Activated naive CD8-positive, alpha-beta T cell treated with anti-CD3 and anti-CD28 coated beads, Interleukin-2, amount 10 ng/mL, durations not matched to agents 7 days and 5 days (primary cell): Measurements from ENCODE around the gene SPRR2B. TPM values are rescaled to one million over a fixed set of nuclear protein-coding genes. Genes with fewer than 3 reads are reported as not detected.
"Not testable (repeated sequence)": the region's sequence is repeated elsewhere in the genome, so short reads cannot be mapped to it uniquely, and the experiment has no call there.

ENCODE experiments used
- ATAC-seq: fragments of 150-1000 bp; cut with Tn5 transposase; one replicate; pipeline ENCODE4 v1.10.0; 2021; ENCODE audit warnings: low read depth, moderate library complexity
- POLR2A ChIA-PET: fragments of 350-600 bp; sonication (Branson Sonifier 250); formaldehyde crosslinking; loops from one replicate; lab custom pipeline; 2021; ENCODE audit warnings: antibody characterized with exemption; lab: Charles Lee
- DNase-seq: peaks from one replicate; pipeline ENCODE4 v3.0.0; 2021
- H3K27ac Mint-ChIP-seq: one replicate; pipeline ENCODE4 v1.8.0; 2022; ENCODE audit warnings: mild to moderate bottlenecking, mixed read lengths
- H3K27me3 Mint-ChIP-seq: one replicate; pipeline ENCODE4 v1.8.0; 2022; ENCODE audit warnings: mild to moderate bottlenecking, moderate library complexity, mixed read lengths
- H3K36me3 Mint-ChIP-seq: one replicate; pipeline ENCODE4 v1.8.0; 2021; ENCODE audit warnings: mild to moderate bottlenecking, mixed read lengths
- H3K4me1 Mint-ChIP-seq: one replicate; pipeline ENCODE4 v1.8.0; 2021; ENCODE audit warnings: mixed read lengths
- H3K4me3 Mint-ChIP-seq: one replicate; pipeline ENCODE4 v1.8.0; 2022; ENCODE audit warnings: mild to moderate bottlenecking, moderate library complexity, mixed read lengths
- H3K9me3 Mint-ChIP-seq: one replicate; pipeline ENCODE4 v1.8.0; 2021; ENCODE audit warnings: mixed read lengths
- total RNA-seq, 2 experiments: library from RNA; stranded (reverse); gene quantifications; one replicate each; pipeline ENCODE4 v1.2.3, GENCODE V29; 2021

SPRR2B gene
- total RNA-seq, 2 experiments from 2014 or later = not detected

GRCh38 chr1:153024413-153024812, 47.0 kb downstream of the SPRR2B start:
- H3K4me3 Mint-ChIP-seq = no peak overlapping the region
- peaks cover 3% of the 10 kb centered on the region for H3K9me3 Mint-ChIP-seq
- no peaks in the 10 kb centered on the region for H3K4me1 Mint-ChIP-seq
- H3K36me3 Mint-ChIP-seq = no peaks in the 10 kb centered on the region
- POLR2A ChIA-PET = no interaction called here
- ATAC-seq (no peak), DNase-seq (no peak)
- peaks cover 16% of the 10 kb centered on the region for H3K27me3 Mint-ChIP-seq
- H3K27ac Mint-ChIP-seq = no peak overlapping the region

- Mint-ChIP-seq H3K4me3 (no peak overlapping the region), H3K4me1 (no peaks in the 10 kb centered on the region), H3K36me3 (no peaks in the 10 kb centered on the region), H3K27me3 (peaks cover 20% of the 10 kb centered on the region), H3K9me3 (no peaks in the 10 kb centered on the region), H3K27ac (no peak overlapping the region)
- DNase-seq = no peak
- POLR2A ChIA-PET = no interaction called here
- no peak for ATAC-seq
Observed at GRCh38 chr1:153023109-153023508, 48.3 kb downstream of the SPRR2B start.

DNA sequence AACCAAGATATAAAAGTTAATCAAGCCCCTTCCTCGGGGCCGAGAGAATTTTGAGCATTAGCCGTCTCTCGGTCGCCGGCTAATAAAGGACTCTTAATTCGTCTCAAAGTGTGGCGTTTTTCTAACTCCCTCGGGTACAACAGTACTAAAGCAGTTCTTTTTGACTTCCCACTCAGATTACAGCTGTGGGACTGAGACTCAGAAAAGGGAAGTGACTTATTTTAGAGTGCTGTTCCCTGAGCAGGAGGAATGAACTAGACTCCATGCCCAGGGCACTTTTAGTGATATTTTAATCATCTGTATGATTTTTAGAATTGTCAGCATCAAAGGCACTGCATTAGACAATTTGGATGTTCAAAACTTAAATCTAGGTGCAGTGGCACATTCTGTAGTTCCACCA, 49.1 kb downstream of the SPRR2B start:
- DNase-seq, H3K36me3 Mint-ChIP-seq, H3K27ac Mint-ChIP-seq, H3K9me3 Mint-ChIP-seq, POLR2A ChIA-PET, ATAC-seq, H3K4me1 Mint-ChIP-seq, H3K4me3 Mint-ChIP-seq: not testable (repeated sequence)
- H3K27me3 Mint-ChIP-seq = peaks cover 20% of the 10 kb centered on the region

- H3K27ac Mint-ChIP-seq, H3K4me3 Mint-ChIP-seq, H3K4me1 Mint-ChIP-seq, POLR2A ChIA-PET, H3K36me3 Mint-ChIP-seq, DNase-seq, H3K9me3 Mint-ChIP-seq, ATAC-seq: not testable (repeated sequence)
- H3K27me3 Mint-ChIP-seq = peaks cover 21% of the 10 kb centered on the region
Observed at GRCh38 chr1:153021829-153022228, 49.6 kb downstream of the SPRR2B start.

Other genes with a start within 250 kb of the SPRR2B start
- gene LCE1A, start 244.1 kb downstream of the SPRR2B start, total RNA-seq = not detected
- not detected for gene LCE6A, start 228.8 kb downstream of the SPRR2B start, total RNA-seq
- not detected for gene LCE7A, start 211.6 kb downstream of the SPRR2B start, total RNA-seq
- gene SMCP, start 193.3 kb downstream of the SPRR2B start, total RNA-seq = not detected
- not detected for gene IVL, start 163.1 kb downstream of the SPRR2B start, total RNA-seq
- gene SPRR5, start 124.4 kb downstream of the SPRR2B start, total RNA-seq = not detected
- gene SPRR4, start 101.0 kb downstream of the SPRR2B start, total RNA-seq = not detected
- gene SPRR1A, start 87.5 kb downstream of the SPRR2B start, total RNA-seq = not detected
- not detected for gene SPRR3, start 69.9 kb downstream of the SPRR2B start, total RNA-seq
- gene SPRR1B, start 40.4 kb downstream of the SPRR2B start, total RNA-seq = not detected
- gene SPRR2D, start 30.5 kb downstream of the SPRR2B start, total RNA-seq = not detected
- gene SPRR2A, start 14.1 kb downstream of the SPRR2B start, total RNA-seq = not detected
- gene SPRR2E, start 22.9 kb upstream of the SPRR2B start, total RNA-seq = not detected
- not detected for gene SPRR2F, start 41.9 kb upstream of the SPRR2B start, total RNA-seq
- gene SPRR2G, start 79.3 kb upstream of the SPRR2B start, total RNA-seq = not detected
- not detected for gene LELP1, start 131.8 kb upstream of the SPRR2B start, total RNA-seq
- gene PRR9, start 146.0 kb upstream of the SPRR2B start, total RNA-seq = not detected
- gene LORICRIN, start 188.1 kb upstream of the SPRR2B start, total RNA-seq = not detected
- gene PGLYRP3, start 241.3 kb upstream of the SPRR2B start, total RNA-seq = not detected